MV-4-11 (cell line): Measurements from ENCODE around the gene PDLIM5.
"Not testable (repeated sequence)": the region's sequence is repeated elsewhere in the genome, so short reads cannot be mapped to it uniquely, and the experiment has no call there.

Experiments used
- DNase-seq: peaks from one replicate; lab custom pipeline; 2025; lab: John Stamatoyannopoulos, UW

PDLIM5 gene

GRCh38 chr4:94598758-94599157, 147.0 kb downstream of the PDLIM5 start:
- DNase-seq: peak; percentile 36

- no peak for DNase-seq
Observed at GRCh38 chr4:94603170-94603747, 151.5 kb downstream of the PDLIM5 start.

DNA sequence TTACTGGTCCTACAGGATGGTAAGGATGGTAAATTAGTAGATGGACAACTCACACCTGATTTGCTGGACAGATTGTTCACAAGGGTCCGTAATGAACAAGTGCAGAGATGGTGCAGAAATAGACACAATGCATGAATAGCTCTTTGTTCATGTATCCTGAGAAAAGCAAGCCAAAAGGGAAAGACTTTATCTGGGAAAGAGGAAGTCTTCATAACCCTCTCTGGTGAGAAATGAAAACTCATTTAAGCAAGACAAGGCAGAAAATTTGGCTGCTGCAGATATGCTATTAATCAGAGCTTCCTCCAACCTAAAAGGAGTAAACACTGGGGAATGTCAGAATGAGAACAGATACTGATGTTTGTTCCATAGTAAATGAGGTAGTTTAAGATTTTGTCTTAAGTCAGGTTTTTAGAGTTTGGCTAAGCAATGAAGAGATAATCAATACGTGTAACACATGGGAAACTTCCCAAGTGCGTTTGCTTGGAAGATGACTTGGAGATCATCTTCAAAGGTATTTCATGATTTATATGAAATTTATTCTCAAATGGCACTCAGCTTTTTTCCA, 153.6 kb downstream of the PDLIM5 start:
- DNase-seq: no peak

DNA sequence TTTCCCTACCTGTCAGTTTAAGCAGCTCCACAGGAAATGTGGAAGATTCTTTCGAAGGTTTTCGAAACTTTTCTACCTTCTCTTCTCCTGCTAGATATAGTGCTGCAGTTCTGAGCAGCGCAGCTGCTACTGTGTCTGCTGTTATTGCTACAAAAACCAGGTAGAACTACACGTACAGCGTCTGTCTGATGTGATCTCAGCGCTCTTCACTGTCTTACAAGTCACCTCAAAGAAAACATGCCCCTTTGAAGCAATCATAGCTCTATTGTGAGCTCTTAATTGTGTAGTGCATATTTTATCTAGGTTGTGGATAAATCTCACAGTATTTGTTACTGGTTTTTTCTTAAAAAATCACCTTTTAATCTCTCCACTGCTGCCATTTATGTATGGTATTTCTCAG, 158.4 kb downstream of the PDLIM5 start:
- DNase-seq: no peak

- no peak for DNase-seq
Observed at GRCh38 chr4:94613248-94613647, 161.5 kb downstream of the PDLIM5 start.

DNA sequence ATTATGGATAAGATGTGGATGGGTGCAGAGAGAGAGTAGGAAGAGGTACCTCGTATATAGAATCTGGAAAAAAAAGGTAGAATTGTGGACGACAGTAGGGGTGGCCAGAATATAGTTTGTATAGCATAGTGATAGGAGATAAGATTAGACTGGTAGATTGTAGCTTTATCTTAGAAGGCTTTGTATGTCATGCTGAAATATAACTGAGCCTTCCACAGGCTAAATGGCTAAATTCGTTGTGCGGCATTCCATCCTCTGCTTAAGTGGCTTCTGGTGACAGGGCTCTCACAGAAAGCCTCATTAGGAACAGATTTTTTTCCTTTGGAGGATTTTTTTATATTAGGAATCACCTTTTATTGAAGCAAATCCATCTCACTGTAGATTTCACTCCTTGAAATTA, 163.7 kb downstream of the PDLIM5 start:
- no peak for DNase-seq

GRCh38 chr4:94621491-94622080, 169.8 kb downstream of the PDLIM5 start:
- DNase-seq: peak; percentile 21

DNA sequence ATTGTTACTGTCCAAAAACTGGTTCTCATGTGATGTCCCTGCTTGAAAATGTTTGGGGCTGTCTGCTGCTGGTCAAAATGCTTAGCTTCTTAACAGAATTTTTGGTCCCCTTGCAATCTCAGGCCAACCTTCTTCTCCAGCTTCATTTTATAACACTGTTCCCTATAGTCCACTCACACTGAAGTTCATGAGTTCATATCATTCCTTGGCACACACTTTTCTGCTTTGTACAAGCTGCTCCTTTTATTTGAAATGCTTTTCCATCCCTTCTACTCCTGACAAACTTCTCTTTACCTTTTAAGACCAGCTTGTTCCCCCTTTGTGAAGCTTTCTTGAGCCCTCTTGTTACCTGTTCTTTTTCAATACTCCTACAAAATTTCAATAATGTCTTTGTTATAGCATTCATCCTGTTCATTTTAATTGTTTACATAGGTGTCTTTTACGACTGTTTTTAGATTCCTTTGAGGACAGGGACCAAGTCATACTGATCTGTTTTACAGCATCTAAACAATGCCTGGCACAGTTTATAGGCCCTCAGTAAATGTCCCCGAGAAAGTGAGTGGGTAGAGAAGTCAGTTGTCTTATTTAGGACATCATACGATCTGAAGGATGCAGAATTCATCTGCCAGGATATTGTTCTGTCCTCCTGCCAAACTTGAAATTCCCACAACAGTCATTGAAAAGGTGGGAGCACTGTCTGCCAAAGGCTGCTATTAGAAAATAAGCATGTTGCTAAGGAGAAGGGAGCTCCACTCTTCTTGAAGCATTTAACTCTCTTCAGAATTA, 171.6 kb downstream of the PDLIM5 start:
- DNase-seq: no peak

DNA sequence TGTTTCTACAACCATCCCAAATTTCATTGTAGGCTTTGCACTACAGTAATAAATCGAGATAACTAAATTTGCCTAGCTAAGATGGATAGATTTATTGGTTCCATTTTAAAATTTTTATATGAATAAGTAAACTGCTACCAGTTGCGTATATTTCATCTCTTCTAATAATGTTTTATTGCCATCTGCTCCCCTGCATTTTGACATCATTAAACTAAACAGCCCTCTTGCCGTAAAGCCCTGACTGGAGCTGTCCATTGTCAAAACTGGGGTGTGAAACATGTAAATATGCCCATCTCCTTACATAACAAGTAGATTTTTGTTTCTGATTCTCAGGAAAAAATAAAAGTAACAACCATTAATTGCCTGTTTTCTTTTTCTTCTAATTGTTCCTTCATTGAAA, 175.2 kb downstream of the PDLIM5 start:
- no peak for DNase-seq

GRCh38 chr4:94629058-94629457, 177.3 kb downstream of the PDLIM5 start:
- DNase-seq: not testable (repeated sequence)

DNA sequence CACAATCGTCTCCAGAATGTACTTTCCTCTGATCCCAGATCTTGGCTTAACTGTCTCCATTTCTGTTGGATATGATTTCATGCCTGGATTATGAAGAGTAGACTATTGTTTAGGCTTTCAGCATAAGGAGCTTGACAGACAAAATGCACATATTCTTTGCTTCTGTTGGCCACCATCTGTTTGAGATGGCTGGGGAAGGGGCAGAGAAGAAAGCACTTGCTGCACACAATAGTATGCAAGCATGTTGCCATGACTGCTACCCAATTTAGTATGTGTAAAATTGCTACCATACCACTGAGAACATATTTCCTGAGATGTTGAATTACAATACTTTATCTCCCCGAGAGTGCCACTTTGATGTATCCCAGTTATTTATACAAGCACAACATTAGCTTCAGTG, 178.1 kb downstream of the PDLIM5 start:
- no peak for DNase-seq

DNA sequence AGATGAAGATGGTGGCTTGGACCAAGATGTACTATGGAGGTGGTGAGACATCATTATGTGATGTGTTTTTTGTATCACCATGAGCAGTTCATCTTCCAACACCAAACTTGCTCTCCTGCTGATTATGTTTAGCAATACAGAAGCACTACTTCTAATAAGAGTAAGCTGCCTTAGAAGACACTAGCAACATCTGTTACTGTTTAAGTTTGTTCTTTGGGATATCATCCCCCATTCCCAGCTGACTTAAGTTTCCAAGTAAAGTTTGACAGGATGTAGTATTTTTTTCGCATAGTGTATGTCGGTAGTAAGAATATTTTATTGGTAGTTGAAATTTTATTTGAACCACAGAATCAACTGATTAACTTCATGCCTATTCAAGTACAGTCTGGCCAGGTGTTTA, 182.5 kb downstream of the PDLIM5 start:
- DNase-seq: no peak

- peak; percentile 1 for DNase-seq
Observed at GRCh38 chr4:94635177-94635576, 183.4 kb downstream of the PDLIM5 start.

GRCh38 chr4:94636004-94636403, 184.3 kb downstream of the PDLIM5 start:
- DNase-seq: no peak

DNA sequence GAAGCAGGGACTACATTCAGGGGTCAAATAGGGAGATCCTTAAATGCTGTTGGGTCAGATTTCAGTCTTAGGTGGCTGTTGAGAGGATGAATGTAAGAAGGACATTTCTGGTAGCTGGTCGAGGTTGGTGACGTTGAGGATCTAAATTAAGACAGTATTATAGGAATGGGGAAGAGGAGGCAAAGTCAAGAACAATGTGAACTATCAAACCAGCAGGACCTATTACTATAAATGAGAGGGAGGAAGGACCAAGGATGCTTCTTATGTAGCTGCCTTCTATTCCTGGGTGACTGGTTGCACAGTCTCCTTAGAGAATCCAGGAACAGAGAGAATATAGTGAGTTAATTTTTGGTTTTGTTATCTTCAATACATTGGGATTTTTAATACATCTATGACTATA, 187.6 kb downstream of the PDLIM5 start:
- no peak for DNase-seq

DNA sequence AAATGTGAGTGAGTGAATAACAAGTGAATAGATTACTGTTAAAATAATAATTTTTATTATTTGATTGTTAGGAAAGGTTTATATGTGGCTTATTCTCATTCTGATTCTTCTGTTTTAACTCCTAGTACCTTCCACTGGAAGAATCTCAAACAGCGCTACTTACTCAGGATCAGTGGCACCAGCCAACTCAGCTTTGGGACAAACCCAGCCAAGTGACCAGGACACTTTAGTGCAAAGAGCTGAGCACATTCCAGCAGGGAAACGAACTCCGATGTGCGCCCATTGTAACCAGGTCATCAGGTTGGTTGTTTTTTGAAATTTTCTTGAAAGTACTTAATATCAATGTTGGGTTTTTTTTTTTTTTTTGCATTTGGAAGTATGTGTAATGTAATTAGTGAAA, 188.4 kb downstream of the PDLIM5 start:
- no peak for DNase-seq

DNA sequence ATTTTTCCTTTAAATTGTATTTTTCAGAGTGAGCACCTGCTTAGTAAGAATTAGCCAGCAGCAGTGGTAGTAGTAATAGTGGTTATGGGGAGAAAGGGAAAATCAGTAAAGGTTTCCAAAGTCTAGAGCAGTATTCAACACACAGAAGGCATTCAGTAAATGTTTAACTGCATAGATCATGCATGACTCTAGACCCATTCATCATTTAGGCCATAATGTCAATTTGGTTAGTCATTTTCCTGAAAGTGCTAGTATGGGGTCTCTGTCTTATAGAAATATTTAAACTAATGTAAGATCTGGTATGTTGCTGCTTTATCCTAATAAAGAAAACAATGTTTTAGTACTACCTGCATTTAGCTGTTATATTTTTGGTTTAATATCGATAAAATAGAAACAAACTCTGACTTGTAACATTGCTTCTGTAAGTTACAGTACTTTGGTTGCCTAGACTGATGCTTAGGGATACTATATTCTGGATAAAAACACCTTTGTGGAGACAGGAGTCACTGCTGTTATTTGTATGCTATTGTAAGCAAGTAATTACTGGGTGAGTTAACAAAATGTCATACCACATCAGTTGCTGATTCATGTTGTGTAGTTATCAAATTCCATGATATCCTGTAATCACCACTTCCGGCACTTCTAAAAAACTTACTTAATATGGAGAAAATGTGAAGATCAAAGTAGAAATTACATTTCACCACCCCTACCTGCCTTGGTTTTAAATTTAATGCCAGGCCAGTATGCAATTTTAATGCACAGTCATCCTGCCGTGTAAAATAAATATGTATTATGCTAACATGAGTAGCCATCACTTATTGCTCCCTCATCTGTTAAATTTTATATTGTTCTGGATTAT, 190.2 kb downstream of the PDLIM5 start:
- no peak for DNase-seq

- DNase-seq: no peak
Observed at GRCh38 chr4:94642561-94642866, 190.8 kb downstream of the PDLIM5 start.

GRCh38 chr4:94648699-94649098, 197.0 kb downstream of the PDLIM5 start:
- no peak for DNase-seq

- DNase-seq: no peak
Observed at GRCh38 chr4:94649381-94650133, 197.8 kb downstream of the PDLIM5 start.

DNA sequence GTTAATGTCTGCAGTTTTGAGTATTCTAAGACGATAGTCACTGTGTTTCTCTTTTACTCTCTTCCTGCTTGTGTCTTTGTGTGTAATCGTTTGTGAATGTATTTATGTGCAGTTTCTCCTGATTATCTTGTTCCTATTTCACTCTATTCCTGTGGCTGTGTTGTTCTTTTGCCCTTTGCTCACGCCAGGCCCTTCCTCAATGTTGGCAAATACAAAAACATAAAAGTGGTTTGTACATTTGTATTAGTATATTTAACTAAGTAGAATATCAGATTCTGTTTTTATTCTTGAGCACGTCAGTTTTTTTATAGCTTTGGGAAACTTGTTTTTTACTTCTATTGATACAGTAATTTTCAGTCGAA, 198.4 kb downstream of the PDLIM5 start:
- no peak for DNase-seq

DNA sequence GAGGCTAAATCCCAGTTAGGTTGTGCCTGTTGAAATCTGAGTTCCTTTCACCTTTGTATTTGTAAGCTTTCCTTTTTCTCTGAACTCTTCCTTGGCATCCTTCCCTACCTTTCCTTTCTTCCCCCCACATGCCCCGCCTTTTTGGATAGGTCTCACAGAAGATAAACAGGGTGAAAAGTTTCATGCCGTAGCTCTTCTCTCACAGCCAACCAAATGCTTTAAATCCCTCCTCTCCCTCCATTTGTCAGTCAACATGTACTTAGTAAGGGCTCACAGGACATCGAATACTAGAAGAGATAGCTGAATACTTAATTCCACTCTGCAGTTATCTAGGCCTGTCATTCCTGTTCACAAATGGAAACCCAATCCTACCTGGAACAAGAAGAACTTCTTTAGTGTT, 198.9 kb downstream of the PDLIM5 start:
- DNase-seq: no peak
